Measurements from ENCODE around the gene HHIPL1.

The HHIPL1 gene

GRCh38 chr14:99662846-99663245 lies 17.9 kb downstream of the HHIPL1 start:
- no peak for FAIRE-seq

GRCh38 chr14:99663386-99664057 lies 18.6 kb downstream of the HHIPL1 start:
- FAIRE-seq: no peak

- no peak for FAIRE-seq
These were observed 19.4 kb downstream of the HHIPL1 start for GRCh38 chr14:99664058-99664936.

- no peak for FAIRE-seq
These were observed 20.0 kb downstream of the HHIPL1 start for GRCh38 chr14:99664937-99665273.

DNA sequence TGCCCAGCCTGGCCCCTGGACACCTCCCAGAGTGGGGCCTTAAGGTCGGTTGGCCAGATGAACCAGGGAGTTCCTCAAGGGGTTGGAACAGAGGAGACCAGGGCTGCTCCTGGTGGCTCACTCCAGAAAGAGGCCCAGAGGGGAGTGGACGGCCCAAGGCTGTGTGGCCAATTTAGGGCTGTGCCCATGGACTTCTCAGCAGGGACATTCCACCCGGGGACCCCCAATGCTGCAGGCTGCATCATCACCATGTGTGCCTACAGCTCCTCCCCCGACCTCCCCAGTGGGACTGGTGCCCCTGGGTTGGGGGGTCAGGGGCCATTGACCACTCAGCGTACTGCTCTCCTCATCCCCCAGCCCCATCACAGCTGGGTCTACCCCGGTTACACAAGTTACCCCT lies 21.6 kb downstream of the HHIPL1 start:
- FAIRE-seq: no peak

DNA sequence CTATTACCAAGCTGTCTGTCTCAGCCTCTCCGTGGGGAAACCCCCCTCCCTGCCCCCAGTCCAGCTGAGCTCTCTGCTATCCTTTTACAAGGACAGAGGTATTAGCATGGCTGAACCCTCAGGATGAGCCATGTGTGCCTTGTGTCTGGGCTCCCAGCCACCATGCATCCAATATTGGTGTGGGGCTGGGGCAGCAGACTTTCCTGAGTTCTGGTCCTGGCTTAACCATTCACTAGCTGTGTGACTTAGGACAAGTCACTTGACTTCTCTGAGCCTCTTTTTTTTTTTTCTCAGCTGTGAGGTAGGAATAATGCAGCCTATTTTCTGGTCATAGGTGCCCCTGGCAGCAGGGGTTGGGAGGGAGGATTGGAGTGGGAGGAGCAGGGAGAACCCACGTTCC lies 22.1 kb downstream of the HHIPL1 start:
- FAIRE-seq: no peak

DNA sequence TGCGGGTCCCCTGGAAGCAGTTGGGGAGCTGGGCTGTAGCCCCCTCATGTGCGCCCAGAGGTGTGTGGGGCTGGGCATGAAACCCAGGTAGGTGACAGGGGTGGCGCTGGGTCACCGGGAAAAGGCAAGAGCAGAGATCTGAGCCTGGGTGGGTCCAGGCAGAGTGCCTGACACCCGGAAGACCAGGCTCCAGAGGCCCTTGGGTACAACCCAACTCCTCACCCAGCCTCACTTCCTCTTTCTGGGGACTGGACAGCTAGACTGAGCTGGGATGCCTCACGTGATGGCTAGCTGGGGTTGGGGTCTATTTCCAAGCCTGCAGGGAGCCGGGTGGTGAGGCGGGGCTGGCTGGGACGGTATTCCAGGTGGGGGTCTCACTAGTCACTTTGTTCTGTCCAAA lies 22.9 kb downstream of the HHIPL1 start:
- FAIRE-seq: no peak

DNA sequence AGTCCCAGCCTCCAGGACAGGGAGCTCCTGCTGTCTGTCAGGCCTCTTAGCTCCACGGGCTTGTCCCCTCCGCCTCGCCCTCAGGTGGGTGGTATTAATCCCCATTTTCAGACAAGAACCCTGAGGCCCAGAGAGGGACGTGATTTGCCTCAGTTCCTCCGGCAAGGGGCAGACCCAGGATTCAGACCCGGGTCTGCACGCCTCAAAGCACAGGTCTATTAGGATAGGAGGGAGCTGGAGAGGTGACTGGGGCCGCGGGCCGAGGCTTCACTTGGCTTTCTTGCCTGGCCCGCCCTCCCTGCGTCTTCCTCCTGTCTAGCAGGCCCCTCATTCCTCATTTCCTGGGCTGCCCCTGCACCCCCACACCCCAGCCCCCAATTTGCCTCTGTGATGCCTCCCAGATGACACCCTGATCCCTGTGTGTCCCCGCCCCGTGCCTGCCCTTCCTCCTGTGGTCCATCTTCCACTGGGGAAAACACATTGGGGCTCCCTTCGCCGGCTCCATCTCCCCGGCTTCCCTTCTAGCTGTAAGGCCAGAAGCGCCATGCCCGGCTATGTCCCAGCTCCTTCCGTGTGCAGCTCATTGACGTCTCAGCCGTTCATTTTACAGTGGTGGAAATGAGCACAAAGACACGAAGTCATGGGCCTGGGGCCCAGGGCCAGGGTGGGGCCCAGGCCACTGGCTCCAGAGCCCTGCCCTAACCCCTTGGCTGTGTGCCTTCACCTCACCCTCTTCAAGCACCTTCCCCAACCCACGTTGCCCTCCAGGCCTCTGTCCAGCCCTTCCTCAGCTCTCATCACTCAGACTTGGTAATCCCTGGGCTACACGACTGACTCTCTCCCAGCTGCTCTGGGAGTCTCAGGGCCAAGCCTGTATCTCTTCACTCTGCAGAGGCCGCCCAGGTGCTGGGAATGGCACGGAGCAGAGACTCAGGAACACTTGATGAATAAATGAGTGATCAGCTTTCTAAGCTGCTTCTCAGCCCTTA lies 23.7 kb downstream of the HHIPL1 start:
- no peak for FAIRE-seq

DNA sequence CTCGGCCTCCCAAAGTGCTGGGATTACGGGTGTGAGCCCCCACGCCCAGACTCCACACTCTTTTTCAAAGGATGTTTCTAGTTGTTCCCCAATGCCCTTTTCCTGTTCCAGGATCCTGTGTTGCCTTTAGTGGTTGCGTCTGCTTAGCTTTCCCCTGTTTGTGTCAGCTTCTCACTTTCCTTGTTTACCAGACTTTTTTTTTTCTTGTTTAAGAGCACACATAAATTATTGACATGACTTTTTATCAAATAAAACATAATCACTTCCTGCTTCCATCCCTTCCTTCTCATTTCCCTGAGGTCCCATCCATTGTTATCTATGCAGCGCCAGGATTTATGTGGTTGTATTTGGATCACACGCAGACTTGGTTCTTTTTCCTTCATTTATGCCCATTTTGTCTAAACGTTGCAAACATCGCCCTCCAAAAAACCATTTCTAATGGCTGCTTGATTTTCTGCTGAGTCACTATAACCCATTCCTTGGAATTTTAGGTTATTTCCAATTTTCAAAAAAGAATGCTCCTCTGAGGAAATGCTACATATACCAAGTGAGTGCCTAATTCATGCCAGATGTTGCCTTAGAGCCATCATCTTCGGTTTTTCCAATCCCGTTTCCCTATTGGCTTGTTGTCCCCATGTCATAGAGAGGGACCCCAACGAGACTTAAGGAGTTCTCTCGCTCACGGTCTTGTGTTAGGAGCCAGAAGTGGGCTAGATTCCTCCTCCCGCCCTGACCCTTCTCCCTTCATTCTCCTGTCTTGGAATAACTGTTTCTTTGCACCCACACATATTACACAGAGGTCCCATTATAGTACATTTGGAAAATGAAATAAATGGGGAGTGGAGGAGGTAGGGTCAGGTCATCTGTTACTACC lies 25.7 kb downstream of the HHIPL1 start:
- no peak for FAIRE-seq

DNA sequence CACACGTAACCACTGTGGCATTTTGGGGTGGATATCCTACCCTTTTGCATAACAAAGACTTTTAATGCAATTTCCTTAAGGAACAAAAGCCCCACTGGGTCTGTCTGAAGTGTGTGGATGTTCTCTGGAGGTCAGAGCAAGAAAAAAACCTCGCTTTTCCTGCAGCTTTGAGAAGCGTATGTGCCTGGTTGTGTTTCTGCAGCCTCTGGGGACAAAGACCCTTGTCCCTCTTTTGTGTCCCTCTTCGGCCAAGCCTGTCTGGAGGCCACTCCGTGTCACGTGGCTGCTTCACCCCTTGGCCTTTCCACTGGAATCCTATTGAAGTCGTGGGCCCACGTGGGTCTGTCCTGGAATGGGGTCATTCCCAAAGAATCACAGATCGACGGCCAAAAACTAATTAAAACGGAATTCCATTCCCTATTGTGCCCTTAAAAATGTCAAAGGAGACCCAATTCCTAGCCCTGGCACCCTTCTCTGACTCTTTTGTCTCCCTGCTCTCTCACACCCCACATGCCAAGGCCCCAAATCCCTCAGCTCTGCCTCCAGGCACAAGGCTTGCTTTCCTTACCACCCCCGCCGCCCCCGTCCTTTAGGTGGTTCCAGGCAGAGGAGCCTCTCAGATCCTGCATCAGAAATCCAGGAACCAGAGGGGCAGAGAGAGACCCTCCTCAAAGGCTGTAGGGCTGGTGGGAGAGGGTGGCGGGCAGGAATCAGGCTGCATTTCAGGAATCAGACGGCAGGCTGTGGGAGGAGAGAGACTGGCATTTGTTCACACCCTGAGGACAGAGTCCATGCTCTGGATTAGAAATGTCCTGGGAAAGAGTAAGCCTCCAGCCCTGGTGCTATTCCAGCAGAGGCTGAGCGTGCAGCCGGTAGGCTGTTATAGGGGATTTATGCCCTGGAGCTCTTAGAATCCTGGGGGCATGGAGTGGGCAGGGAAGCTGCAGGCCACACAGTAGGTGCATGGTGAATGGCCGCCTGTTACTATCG lies 26.6 kb downstream of the HHIPL1 start:
- no peak for FAIRE-seq

GRCh38 chr14:99672506-99673304 lies 27.8 kb downstream of the HHIPL1 start:
- FAIRE-seq: no peak

- no peak for FAIRE-seq
These were observed 28.6 kb downstream of the HHIPL1 start for GRCh38 chr14:99673305-99674063.

- FAIRE-seq: no peak
These were observed 29.2 kb downstream of the HHIPL1 start for GRCh38 chr14:99674064-99674650.

- no peak for FAIRE-seq
These were observed 29.9 kb downstream of the HHIPL1 start for GRCh38 chr14:99674776-99675381.

DNA sequence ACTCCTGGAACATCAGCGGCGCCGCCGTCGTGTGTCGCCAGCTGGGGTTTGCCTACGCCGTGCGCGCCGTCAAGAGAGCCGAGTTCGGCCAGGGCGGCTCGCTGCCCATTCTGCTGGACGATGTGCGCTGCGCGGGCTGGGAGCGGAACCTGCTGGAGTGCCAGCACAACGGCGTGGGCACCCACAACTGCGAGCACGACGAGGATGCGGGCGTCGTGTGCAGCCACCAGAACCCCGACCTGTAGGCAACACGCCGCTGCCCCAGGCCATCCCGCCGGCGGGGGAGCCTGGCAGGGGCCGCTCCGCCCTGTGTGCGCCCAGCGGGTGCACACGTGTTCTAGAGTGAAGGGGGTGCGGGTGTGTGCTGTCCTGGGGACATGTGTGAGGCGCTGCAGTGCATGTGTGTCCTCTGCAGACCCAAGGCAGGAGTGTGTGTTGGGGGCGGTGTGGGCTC lies 30.5 kb downstream of the HHIPL1 start:
- no peak for FAIRE-seq

DNA sequence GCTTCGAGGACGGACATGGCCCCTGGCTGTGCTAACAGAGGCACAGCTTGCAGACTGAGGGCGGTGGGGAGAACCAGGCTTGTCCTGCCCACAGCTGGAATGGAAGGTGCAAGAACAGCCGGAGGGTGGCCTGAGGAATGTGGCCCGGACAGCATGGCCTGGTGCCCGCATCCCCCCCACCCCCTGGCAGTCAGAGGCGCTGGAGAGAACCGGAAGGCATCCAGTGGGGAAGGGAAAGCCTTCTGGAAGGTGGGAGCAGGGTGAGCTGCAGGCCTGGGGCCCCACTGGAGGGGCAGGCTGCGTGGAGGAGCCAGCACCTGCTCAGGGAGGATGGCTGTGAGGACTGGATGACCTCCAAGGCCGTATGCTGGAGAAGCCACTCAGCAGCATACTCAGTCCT lies 31.0 kb downstream of the HHIPL1 start:
- no peak for FAIRE-seq

DNA sequence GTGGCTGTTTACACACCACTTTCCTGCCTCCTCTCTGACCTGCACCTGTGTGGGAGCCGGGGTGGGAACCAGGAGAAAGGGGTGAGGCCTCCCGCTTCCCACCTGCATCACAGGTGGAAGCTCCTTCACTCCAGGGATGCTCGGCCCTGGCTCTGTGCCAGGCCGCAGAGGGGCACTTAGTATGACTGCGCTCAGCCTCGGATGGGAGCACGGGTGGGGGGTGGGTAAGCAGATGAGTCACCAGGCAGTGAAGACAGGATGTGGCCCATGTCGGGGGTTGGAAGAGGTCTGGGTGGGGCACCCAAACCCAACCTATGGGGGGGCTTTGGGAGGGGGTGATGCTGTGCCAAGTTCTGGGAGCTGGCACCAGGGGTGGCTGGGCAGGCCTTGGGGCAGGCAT lies 31.7 kb downstream of the HHIPL1 start:
- FAIRE-seq: no peak
